Measurements from ENCODE around the gene NGRN.

The NGRN gene

GRCh38 chr15:90265271-90266060, at the start of gene NGRN:
Gene NGRN (plus strand): TSS chr15:90265672. CDS start chr15:90265713, 41 bp downstream.
- Histone ChIP-seq H3K9ac (ENCODE audit: low read length) (peak within 1 kb of the TSS; percentile 91), H3K27me3 (ENCODE audit: control insufficient read depth, insufficient read depth, low read length) (no peaks in the 10 kb centered on the region), H3K4me1 (ENCODE audit: control insufficient read depth, insufficient read depth, low read length) (peaks cover 19% of the 10 kb centered on the region), H3K36me3 (ENCODE audit: control insufficient read depth, insufficient read depth, low read length) (no peaks in the 10 kb centered on the region), H3K4me3 (ENCODE audit: low read length) (peak within 1 kb of the TSS; percentile 81), H3K9me3 (ENCODE audit: control insufficient read depth, low read length) (no peaks in the 10 kb centered on the region)

GRCh38 chr15:90217671-90218394, 47.6 kb upstream of the NGRN start:
- H3K9me3 ChIP-seq (ENCODE audit: control insufficient read depth, low read length) = no peaks in the 10 kb centered on the region
- no peaks in the 10 kb centered on the region for H3K27me3 ChIP-seq (ENCODE audit: control insufficient read depth, insufficient read depth, low read length)
- H3K4me1 ChIP-seq (ENCODE audit: control insufficient read depth, insufficient read depth, low read length) = peaks cover 31% of the 10 kb centered on the region
- H3K36me3 ChIP-seq (ENCODE audit: control insufficient read depth, insufficient read depth, low read length) = no peaks in the 10 kb centered on the region
- no peak overlapping the region for H3K4me3 ChIP-seq (ENCODE audit: low read length)
- no peak overlapping the region for H3K9ac ChIP-seq (ENCODE audit: low read length)

DNA sequence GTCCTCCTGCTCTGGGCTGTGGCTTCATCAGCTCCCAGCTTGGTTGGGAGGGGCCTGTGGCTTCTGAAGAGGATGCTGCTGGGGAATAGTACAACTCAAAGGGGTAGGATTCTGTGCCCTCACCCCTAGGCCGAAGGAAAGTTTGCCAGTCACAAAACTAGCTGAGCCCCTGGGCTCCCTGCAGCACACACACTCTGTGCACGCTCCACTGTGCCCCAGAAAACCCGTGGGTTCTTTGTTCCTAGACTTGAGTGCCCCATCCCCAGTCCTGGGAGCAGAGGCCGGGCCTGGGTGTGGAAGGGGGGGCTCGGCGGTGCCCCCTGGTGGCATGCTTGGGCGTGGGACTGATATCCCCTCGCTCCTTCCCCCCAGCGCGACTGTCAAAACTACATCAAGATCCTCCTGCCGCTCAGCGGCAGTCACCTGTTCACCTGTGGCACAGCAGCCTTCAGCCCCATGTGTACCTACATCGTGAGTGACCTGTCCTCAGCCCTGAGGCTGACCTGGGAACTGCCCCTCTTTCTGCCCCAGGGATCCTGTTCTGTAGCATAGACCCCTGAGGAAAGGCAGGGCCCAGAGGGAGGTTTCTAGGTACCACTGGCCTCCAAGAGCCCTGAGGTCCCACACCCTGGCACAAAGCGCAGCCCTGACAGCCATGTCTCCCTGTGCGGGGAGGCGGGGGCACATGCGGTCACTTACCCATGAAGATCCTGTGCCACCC, 45.9 kb upstream of the NGRN start:
- no peak overlapping the region for H3K4me3 ChIP-seq (ENCODE audit: low read length)
- H3K4me1 ChIP-seq (ENCODE audit: control insufficient read depth, insufficient read depth, low read length) = peaks cover 17% of the 10 kb centered on the region
- H3K9ac ChIP-seq (ENCODE audit: low read length) = no peak overlapping the region
- no peaks in the 10 kb centered on the region for H3K9me3 ChIP-seq (ENCODE audit: control insufficient read depth, low read length)
- H3K36me3 ChIP-seq (ENCODE audit: control insufficient read depth, insufficient read depth, low read length) = peaks cover 5% of the 10 kb centered on the region
- H3K27me3 ChIP-seq (ENCODE audit: control insufficient read depth, insufficient read depth, low read length) = no peaks in the 10 kb centered on the region

DNA sequence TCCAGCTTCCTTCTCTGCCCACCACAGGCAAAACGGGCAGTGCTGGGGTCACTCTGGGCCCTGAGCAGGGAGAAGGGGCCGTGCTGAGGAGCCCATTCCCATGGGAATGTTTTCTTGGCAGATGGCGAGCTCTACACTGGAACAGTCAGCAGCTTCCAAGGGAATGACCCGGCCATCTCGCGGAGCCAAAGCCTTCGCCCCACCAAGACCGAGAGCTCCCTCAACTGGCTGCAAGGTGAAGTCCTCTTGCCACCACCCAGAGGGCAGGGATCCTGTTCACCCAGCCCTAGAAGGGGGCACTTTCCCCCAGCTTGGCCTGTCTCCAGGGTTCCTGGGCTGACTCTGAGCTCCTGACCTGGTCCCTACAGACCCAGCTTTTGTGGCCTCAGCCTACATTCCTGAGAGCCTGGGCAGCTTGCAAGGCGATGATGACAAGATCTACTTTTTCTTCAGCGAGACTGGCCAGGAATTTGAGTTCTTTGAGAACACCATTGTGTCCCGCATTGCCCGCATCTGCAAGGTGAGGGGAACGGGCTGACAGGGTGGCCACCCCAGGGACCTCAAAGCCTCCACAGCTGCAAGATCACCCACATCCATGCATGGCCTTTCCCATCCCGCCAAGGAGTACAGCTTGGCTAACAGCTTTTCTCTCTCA, 44.1 kb upstream of the NGRN start:
- peaks cover 13% of the 10 kb centered on the region for H3K4me1 ChIP-seq (ENCODE audit: control insufficient read depth, insufficient read depth, low read length)

GRCh38 chr15:90222547-90222946, 42.9 kb upstream of the NGRN start:
- no peak overlapping the region for H3K4me3 ChIP-seq (ENCODE audit: low read length)
- H3K27me3 ChIP-seq (ENCODE audit: control insufficient read depth, insufficient read depth, low read length) = no peaks in the 10 kb centered on the region
- peaks cover 5% of the 10 kb centered on the region for H3K36me3 ChIP-seq (ENCODE audit: control insufficient read depth, insufficient read depth, low read length)
- H3K9me3 ChIP-seq (ENCODE audit: control insufficient read depth, low read length) = no peaks in the 10 kb centered on the region
- H3K4me1 ChIP-seq (ENCODE audit: control insufficient read depth, insufficient read depth, low read length) = peaks cover 13% of the 10 kb centered on the region
- H3K9ac ChIP-seq (ENCODE audit: low read length) = no peak overlapping the region

More for the DNA sequence above, 44.1 kb upstream of the NGRN start:
- Histone ChIP-seq H3K36me3 (ENCODE audit: control insufficient read depth, insufficient read depth, low read length) (peaks cover 5% of the 10 kb centered on the region), H3K9ac (ENCODE audit: low read length) (peak overlapping the region; percentile 47), H3K27me3 (ENCODE audit: control insufficient read depth, insufficient read depth, low read length) (no peaks in the 10 kb centered on the region), H3K9me3 (ENCODE audit: control insufficient read depth, low read length) (no peaks in the 10 kb centered on the region), H3K4me3 (ENCODE audit: low read length) (no peak overlapping the region)

DNA sequence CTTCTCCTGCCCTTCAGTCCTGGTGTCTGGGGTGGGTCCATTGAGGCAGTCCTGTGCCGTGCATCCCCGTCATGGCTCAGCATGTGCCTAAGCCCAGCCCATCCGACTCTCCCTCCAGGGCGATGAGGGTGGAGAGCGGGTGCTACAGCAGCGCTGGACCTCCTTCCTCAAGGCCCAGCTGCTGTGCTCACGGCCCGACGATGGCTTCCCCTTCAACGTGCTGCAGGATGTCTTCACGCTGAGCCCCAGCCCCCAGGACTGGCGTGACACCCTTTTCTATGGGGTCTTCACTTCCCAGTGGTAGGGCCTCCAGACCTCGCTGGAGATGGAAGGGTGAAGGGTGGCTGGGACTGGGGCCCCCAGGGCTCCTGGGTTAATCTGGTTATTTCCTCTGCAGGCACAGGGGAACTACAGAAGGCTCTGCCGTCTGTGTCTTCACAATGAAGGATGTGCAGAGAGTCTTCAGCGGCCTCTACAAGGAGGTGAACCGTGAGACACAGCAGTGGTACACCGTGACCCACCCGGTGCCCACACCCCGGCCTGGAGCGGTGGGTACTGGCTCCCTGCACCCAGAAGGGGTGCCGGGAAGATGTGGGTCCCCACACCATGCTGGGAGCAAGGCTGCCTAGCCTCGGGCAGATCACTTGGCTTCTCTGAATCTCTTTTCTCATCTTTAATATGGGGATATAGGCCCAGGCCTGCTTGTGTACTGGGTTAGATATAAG, 41.9 kb upstream of the NGRN start:
- Histone ChIP-seq H3K9ac (ENCODE audit: low read length) (no peak overlapping the region), H3K4me1 (ENCODE audit: control insufficient read depth, insufficient read depth, low read length) (peaks cover 13% of the 10 kb centered on the region), H3K27me3 (ENCODE audit: control insufficient read depth, insufficient read depth, low read length) (no peaks in the 10 kb centered on the region), H3K4me3 (ENCODE audit: low read length) (no peak overlapping the region), H3K9me3 (ENCODE audit: control insufficient read depth, low read length) (no peaks in the 10 kb centered on the region), H3K36me3 (ENCODE audit: control insufficient read depth, insufficient read depth, low read length) (peaks cover 6% of the 10 kb centered on the region)

- no peaks in the 10 kb centered on the region for H3K27me3 ChIP-seq (ENCODE audit: control insufficient read depth, insufficient read depth, low read length)
- H3K36me3 ChIP-seq (ENCODE audit: control insufficient read depth, insufficient read depth, low read length) = peaks cover 13% of the 10 kb centered on the region
- H3K9ac ChIP-seq (ENCODE audit: low read length) = no peak overlapping the region
- H3K4me1 ChIP-seq (ENCODE audit: control insufficient read depth, insufficient read depth, low read length) = peaks cover 15% of the 10 kb centered on the region
- H3K9me3 ChIP-seq (ENCODE audit: control insufficient read depth, low read length) = no peaks in the 10 kb centered on the region
- no peak overlapping the region for H3K4me3 ChIP-seq (ENCODE audit: low read length)
Measured at GRCh38 chr15:90225047-90225446, 40.4 kb upstream of the NGRN start.

DNA sequence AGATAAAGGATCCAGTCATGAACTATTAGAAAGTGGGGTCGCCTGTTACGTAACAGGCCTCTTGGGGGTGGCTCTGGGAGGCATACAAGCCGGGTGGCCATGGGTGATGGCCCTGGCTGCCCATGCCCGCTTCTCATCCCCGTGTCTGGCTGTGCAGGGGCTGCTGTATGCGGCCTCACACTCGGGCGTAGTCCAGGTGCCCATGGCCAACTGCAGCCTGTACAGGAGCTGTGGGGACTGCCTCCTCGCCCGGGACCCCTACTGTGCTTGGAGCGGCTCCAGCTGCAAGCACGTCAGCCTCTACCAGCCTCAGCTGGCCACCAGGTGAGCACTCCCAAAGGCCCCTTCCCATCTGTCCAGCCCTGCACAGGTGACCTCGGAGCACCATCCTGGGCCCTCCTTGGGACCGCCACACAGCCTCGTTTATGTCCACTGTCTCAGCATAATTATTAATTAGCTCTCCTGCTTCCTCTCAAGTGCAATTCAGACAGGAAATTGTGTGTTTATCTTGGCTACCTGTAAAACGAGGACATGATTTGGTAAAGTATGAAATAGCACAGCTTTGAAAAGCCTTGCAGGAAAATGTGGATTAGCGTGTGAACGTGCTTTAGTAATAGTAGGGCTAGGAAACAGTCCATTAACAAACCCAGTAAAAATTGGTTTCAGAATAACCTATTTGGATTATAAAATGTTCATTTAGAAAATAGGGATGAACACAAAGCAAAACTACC, 39.8 kb upstream of the NGRN start:
- peaks cover 17% of the 10 kb centered on the region for H3K36me3 ChIP-seq (ENCODE audit: control insufficient read depth, insufficient read depth, low read length)
- no peak overlapping the region for H3K4me3 ChIP-seq (ENCODE audit: low read length)
- H3K4me1 ChIP-seq (ENCODE audit: control insufficient read depth, insufficient read depth, low read length) = peaks cover 19% of the 10 kb centered on the region
- H3K27me3 ChIP-seq (ENCODE audit: control insufficient read depth, insufficient read depth, low read length) = no peaks in the 10 kb centered on the region
- H3K9me3 ChIP-seq (ENCODE audit: control insufficient read depth, low read length) = no peaks in the 10 kb centered on the region
- H3K9ac ChIP-seq (ENCODE audit: low read length) = no peak overlapping the region

- peaks cover 30% of the 10 kb centered on the region for H3K4me1 ChIP-seq (ENCODE audit: control insufficient read depth, insufficient read depth, low read length)
- no peak overlapping the region for H3K9ac ChIP-seq (ENCODE audit: low read length)
- no peaks in the 10 kb centered on the region for H3K27me3 ChIP-seq (ENCODE audit: control insufficient read depth, insufficient read depth, low read length)
- H3K4me3 ChIP-seq (ENCODE audit: low read length) = no peak overlapping the region
- H3K9me3 ChIP-seq (ENCODE audit: control insufficient read depth, low read length) = no peaks in the 10 kb centered on the region
- H3K36me3 ChIP-seq (ENCODE audit: control insufficient read depth, insufficient read depth, low read length) = peaks cover 25% of the 10 kb centered on the region
Measured at GRCh38 chr15:90227336-90227735, 38.1 kb upstream of the NGRN start.

DNA sequence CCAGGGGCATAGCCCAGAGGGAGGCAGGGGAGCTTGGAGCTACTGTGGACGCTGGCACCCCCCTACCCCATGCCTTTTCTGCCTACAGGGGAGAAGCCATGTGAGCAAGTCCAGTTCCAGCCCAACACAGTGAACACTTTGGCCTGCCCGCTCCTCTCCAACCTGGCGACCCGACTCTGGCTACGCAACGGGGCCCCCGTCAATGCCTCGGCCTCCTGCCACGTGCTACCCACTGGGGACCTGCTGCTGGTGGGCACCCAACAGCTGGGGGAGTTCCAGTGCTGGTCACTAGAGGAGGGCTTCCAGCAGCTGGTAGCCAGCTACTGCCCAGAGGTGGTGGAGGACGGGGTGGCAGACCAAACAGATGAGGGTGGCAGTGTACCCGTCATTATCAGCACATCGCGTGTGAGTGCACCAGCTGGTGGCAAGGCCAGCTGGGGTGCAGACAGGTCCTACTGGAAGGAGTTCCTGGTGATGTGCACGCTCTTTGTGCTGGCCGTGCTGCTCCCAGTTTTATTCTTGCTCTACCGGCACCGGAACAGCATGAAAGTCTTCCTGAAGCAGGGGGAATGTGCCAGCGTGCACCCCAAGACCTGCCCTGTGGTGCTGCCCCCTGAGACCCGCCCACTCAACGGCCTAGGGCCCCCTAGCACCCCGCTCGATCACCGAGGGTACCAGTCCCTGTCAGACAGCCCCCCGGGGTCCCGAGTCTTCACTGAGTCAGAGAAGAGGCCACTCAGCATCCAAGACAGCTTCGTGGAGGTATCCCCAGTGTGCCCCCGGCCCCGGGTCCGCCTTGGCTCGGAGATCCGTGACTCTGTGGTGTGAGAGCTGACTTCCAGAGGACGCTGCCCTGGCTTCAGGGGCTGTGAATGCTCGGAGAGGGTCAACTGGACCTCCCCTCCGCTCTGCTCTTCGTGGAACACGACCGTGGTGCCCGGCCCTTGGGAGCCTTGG, 37.4 kb upstream of the NGRN start:
- peaks cover 37% of the 10 kb centered on the region for H3K4me1 ChIP-seq (ENCODE audit: control insufficient read depth, insufficient read depth, low read length)
- H3K9ac ChIP-seq (ENCODE audit: low read length) = no peak overlapping the region
- no peaks in the 10 kb centered on the region for H3K9me3 ChIP-seq (ENCODE audit: control insufficient read depth, low read length)
- no peaks in the 10 kb centered on the region for H3K27me3 ChIP-seq (ENCODE audit: control insufficient read depth, insufficient read depth, low read length)
- H3K4me3 ChIP-seq (ENCODE audit: low read length) = no peak overlapping the region
- H3K36me3 ChIP-seq (ENCODE audit: control insufficient read depth, insufficient read depth, low read length) = peaks cover 24% of the 10 kb centered on the region
